NCI-H2196 (cell line): ENCODE results near the gene LIX1.
"Not testable (repeated sequence)": the region's sequence is repeated elsewhere in the genome, so short reads cannot be mapped to it uniquely, and the experiment has no call there.

ENCODE experiments used
- DNase-seq: peaks from one replicate; lab custom pipeline; 2025; ENCODE audit not compliant: unreplicated experiment; lab: John Stamatoyannopoulos, UW

Gene LIX1

GRCh38 chr5:97105501-97106215 is 36.8 kb downstream of the LIX1 start:
- no peak for DNase-seq

- DNase-seq: no peak
These were observed 40.4 kb downstream of the LIX1 start for GRCh38 chr5:97102010-97102470.

GRCh38 chr5:97101189-97101910 is 41.1 kb downstream of the LIX1 start:
- no peak for DNase-seq

GRCh38 chr5:97100476-97100875 is 41.9 kb downstream of the LIX1 start:
- no peak for DNase-seq

GRCh38 chr5:97098922-97099321 is 43.5 kb downstream of the LIX1 start:
- no peak for DNase-seq

- no peak for DNase-seq
These were observed 44.8 kb downstream of the LIX1 start for GRCh38 chr5:97097326-97098230.

- no peak for DNase-seq
These were observed 45.6 kb downstream of the LIX1 start for GRCh38 chr5:97096846-97097245.

GRCh38 chr5:97096191-97096590 is 46.2 kb downstream of the LIX1 start:
- DNase-seq: no peak

- no peak for DNase-seq
These were observed 47.1 kb downstream of the LIX1 start for GRCh38 chr5:97095318-97095732.

- no peak for DNase-seq
These were observed 47.7 kb downstream of the LIX1 start for GRCh38 chr5:97094579-97095317.

- no peak for DNase-seq
These were observed 49.2 kb downstream of the LIX1 start for GRCh38 chr5:97093193-97093592.

- DNase-seq: no peak
These were observed 51.5 kb downstream of the LIX1 start for GRCh38 chr5:97090944-97091343.

GRCh38 chr5:97089149-97089801 is 53.1 kb downstream of the LIX1 start:
- no peak for DNase-seq

GRCh38 chr5:97088774-97089148 is 53.6 kb downstream of the LIX1 start:
- no peak for DNase-seq

- DNase-seq: no peak
These were observed 55.3 kb downstream of the LIX1 start for GRCh38 chr5:97087138-97087537.

- no peak for DNase-seq
These were observed 56.8 kb downstream of the LIX1 start for GRCh38 chr5:97085459-97086181.

GRCh38 chr5:97084782-97085458 is 57.5 kb downstream of the LIX1 start:
- not testable (repeated sequence) for DNase-seq

GRCh38 chr5:97078958-97079743 is 63.3 kb downstream of the LIX1 start:
- DNase-seq: no peak
